GM18498 (cell line): Measurements from ENCODE around the gene RPS18.

ENCODE experiments used
- ATAC-seq: cut with Tn5 transposase; IDR thresholded peaks from one replicate; pipeline ENCODE4 v1.9.1; 2021; ENCODE audit warnings: mild to moderate bottlenecking, moderate library complexity; ENCODE audit not compliant: unreplicated experiment

RPS18 gene

GRCh38 chr6:33288921-33289783 is 17.3 kb downstream of the RPS18 start, which contains the start of the genes PFDN6 and WDR46:
Gene PFDN6 (plus strand): TSS chr6:33289601. CDS start chr6:33289857, 256 bp downstream.
Gene WDR46 (minus strand): TSS chr6:33289239. CDS start chr6:33289170, 69 bp downstream.
- peak; percentile 91 for ATAC-seq

- ATAC-seq = no peak
These were observed 18.0 kb downstream of the RPS18 start for GRCh38 chr6:33289784-33290315.

GRCh38 chr6:33290459-33290858 is 18.6 kb downstream of the RPS18 start:
- no peak for ATAC-seq

- no peak for ATAC-seq
These were observed 21.3 kb downstream of the RPS18 start for GRCh38 chr6:33292996-33293682.

GRCh38 chr6:33294086-33294823 is 22.4 kb downstream of the RPS18 start:
- ATAC-seq = no peak

GRCh38 chr6:33295621-33296369 is 23.9 kb downstream of the RPS18 start:
- ATAC-seq = no peak

- no peak for ATAC-seq
These were observed 25.0 kb downstream of the RPS18 start for GRCh38 chr6:33296797-33297405.

- ATAC-seq = no peak
These were observed 25.6 kb downstream of the RPS18 start for GRCh38 chr6:33297406-33297955.

GRCh38 chr6:33297956-33298772 is 26.3 kb downstream of the RPS18 start:
- ATAC-seq = no peak

GRCh38 chr6:33298773-33299236 is 26.9 kb downstream of the RPS18 start, which contains the start of gene RGL2:
Gene RGL2 (minus strand): TSS chr6:33298942. CDS start chr6:33298610, 332 bp downstream.
- peak; percentile 22 for ATAC-seq

GRCh38 chr6:33299237-33299944 is 27.5 kb downstream of the RPS18 start:
- peak; percentile 76 for ATAC-seq

- ATAC-seq = no peak
These were observed 30.0 kb downstream of the RPS18 start for GRCh38 chr6:33301877-33302276.

GRCh38 chr6:33304216-33304615 is 32.3 kb downstream of the RPS18 start:
- no peak for ATAC-seq

GRCh38 chr6:33305052-33305451 is 33.2 kb downstream of the RPS18 start:
- no peak for ATAC-seq

- ATAC-seq = no peak
These were observed 34.5 kb downstream of the RPS18 start for GRCh38 chr6:33306356-33306755.

GRCh38 chr6:33312361-33313104 is 40.7 kb downstream of the RPS18 start:
- ATAC-seq = peak; percentile 23

- peak; percentile 1 for ATAC-seq
These were observed 41.3 kb downstream of the RPS18 start for GRCh38 chr6:33313105-33313708.
